Stimulated activated naive CD8-positive, alpha-beta T cell treated with anti-CD3 and anti-CD28 coated beads, Interleukin-15, Interleukin-2, amounts not matched to agents 100 ng/mL and 50 ng/mL, for 24 hours (primary cell): ENCODE results near the gene HYOU1.
A peak's percentile ranks its signal among the peaks of the same experiment; 100 is the strongest.

Experiments
- H3K27ac Mint-ChIP-seq: one replicate; pipeline ENCODE4 v1.8.0; 2021; ENCODE audit warnings: mild to moderate bottlenecking, mixed read lengths
- H3K27me3 Mint-ChIP-seq: one replicate; pipeline ENCODE4 v1.8.0; 2021; ENCODE audit warnings: mixed read lengths
- H3K36me3 Mint-ChIP-seq: one replicate; pipeline ENCODE4 v1.8.0; 2021; ENCODE audit warnings: low read depth, mixed read lengths
- H3K4me1 Mint-ChIP-seq: one replicate; pipeline ENCODE4 v1.8.0; 2021; ENCODE audit warnings: low read depth, mixed read lengths
- H3K4me3 Mint-ChIP-seq: one replicate; pipeline ENCODE4 v1.8.0; 2021; ENCODE audit warnings: mild to moderate bottlenecking, mixed read lengths
- H3K9me3 Mint-ChIP-seq: one replicate; pipeline ENCODE4 v1.8.0; 2021; ENCODE audit warnings: mixed read lengths

Gene HYOU1

DNA sequence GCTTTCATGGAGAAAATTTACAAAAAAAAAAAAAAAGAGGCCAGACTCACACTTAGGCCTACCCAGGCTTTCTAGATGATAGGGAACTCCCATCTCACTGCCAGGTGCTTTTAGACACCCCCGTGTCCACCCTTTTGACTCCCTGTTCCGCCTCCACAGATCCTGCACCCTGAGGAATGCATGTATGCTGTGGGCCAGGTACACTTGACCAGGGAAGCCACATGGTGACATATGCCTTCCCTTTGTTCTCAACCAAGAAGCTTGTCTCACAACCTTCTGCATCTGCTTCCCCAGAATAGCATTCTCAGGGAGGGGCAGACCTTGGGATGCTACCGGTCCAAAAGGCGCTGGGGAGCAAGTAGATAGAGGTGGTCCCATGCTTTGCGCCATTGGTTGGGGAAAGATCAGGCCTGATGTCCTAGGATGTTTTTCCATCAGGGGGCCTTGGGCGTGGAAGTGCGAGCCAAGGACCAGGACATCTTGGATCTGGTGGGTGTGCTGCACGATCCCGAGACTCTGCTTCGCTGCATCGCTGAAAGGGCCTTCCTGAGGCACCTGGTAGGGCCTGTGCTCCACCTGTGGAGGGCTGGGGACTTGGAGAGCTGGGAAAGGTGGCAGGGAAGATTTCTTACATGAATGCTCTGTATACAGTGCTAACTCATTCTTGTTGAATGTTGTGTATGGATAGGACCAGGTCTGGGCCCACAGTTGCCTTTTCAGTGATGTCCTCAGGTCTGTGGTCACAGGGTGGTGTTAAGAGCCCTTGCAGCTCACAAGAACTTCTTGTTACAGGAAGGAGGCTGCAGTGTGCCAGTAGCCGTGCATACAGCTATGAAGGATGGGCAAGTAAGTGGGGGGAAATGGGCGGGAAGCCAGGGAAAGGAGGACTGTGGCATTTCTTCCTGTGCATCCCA lies 35.2 kb upstream of the HYOU1 start:
- Mint-ChIP-seq H3K36me3 (peaks cover 39% of the 10 kb centered on the region), H3K27ac (peak overlapping the region; percentile 60), H3K4me1 (peaks cover 43% of the 10 kb centered on the region), H3K4me3 (peak overlapping the region; percentile 92), H3K9me3 (no peaks in the 10 kb centered on the region), H3K27me3 (no peaks in the 10 kb centered on the region)

DNA sequence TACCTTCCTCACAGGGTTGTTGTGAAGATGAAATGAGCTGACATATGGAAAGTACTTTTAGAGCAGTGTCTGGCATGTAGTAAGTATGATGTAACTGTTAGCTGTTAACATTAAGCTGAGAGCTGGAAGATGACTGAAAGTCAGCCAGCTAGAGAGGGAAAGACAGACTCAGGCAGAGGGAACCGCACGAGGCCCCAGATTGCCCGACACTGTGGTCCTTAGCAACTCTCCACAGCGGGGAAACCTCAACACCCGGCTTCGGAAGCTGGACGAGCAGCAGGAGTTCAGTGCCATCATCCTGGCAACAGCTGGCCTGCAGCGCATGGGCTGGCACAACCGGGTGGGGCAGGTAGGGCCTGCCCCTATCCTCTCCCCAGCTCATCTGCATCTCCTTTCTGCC lies 34.2 kb upstream of the HYOU1 start:
- Mint-ChIP-seq H3K4me1 (peaks cover 47% of the 10 kb centered on the region), H3K27ac (no peak overlapping the region), H3K4me3 (no peak overlapping the region), H3K9me3 (no peaks in the 10 kb centered on the region), H3K27me3 (no peaks in the 10 kb centered on the region), H3K36me3 (peaks cover 30% of the 10 kb centered on the region)

DNA sequence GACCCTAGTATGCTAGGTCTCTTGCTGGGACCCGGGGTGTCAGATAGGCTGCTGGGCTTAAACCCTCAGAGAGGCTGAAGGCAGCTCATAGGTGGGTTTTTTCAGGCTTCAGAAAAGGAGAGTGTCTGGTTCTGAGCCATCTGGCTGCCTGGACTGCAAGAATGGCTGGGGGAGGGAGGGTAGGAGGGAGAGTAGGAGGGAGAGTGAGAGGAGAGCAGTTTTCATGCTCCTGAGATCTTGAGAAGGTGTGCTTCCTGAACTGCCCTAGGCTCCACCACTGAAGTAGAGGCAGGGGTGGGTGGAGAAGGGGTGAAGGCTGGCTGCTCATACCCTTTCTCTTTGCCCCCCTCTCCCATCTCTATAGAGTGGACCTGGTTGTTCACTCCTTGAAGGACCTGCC lies 32.3 kb upstream of the HYOU1 start:
- no peaks in the 10 kb centered on the region for H3K27me3 Mint-ChIP-seq
- H3K36me3 Mint-ChIP-seq, result peaks cover 25% of the 10 kb centered on the region
- no peak overlapping the region for H3K4me3 Mint-ChIP-seq
- H3K4me1 Mint-ChIP-seq, result peaks cover 52% of the 10 kb centered on the region
- H3K27ac Mint-ChIP-seq, result no peak overlapping the region
- H3K9me3 Mint-ChIP-seq, result no peaks in the 10 kb centered on the region

DNA sequence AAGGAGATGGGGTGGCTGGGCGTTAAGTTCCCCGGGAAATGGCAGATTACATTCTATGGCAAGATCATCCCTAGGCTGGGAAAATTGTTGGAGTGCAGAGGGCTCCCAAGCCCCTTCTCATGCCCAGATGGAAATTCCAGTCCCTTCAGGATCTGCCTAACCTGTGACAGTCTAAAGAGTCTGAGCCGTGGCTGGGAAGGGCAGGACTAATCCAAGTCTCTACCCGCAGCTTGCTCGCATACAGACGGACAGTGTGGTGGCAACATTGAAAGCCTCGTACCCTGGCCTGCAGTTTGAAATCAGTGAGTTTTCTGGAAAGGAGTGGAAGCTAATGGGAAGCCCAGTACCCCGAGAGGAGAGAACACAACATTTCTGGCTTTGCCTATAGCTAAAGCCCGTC lies 31.4 kb upstream of the HYOU1 start:
- H3K9me3 Mint-ChIP-seq, result no peaks in the 10 kb centered on the region
- no peak overlapping the region for H3K4me3 Mint-ChIP-seq
- peaks cover 17% of the 10 kb centered on the region for H3K36me3 Mint-ChIP-seq
- H3K27ac Mint-ChIP-seq, result no peak overlapping the region
- peaks cover 48% of the 10 kb centered on the region for H3K4me1 Mint-ChIP-seq
- H3K27me3 Mint-ChIP-seq, result no peaks in the 10 kb centered on the region

DNA sequence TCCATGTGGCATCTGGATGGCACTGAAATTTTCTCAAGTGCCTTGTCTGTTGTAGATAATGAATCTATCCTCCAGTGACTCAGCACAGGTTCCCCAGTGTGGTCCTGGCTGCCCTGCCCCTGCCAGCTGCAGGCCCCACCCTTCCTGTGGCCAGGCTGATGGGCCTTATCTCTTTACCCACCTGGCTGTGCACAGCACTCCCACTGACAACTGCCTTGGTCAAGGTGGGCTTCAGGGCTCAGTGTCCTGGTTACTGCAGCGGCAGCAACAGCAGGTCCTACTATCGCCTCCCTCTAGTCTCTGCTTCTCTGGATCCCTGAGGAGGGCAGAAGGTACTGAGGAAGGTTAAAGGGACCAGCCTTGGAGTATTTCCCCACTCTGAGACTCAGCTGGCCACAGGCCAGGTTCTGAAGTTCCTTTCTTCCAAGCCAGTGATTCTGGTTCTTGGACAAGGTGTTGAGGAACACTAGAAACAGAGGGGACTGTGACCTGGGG lies 30.8 kb upstream of the HYOU1 start:
- peaks cover 42% of the 10 kb centered on the region for H3K4me1 Mint-ChIP-seq
- no peaks in the 10 kb centered on the region for H3K9me3 Mint-ChIP-seq
- peaks cover 13% of the 10 kb centered on the region for H3K36me3 Mint-ChIP-seq
- no peak overlapping the region for H3K27ac Mint-ChIP-seq
- H3K27me3 Mint-ChIP-seq, result no peaks in the 10 kb centered on the region
- no peak overlapping the region for H3K4me3 Mint-ChIP-seq

DNA sequence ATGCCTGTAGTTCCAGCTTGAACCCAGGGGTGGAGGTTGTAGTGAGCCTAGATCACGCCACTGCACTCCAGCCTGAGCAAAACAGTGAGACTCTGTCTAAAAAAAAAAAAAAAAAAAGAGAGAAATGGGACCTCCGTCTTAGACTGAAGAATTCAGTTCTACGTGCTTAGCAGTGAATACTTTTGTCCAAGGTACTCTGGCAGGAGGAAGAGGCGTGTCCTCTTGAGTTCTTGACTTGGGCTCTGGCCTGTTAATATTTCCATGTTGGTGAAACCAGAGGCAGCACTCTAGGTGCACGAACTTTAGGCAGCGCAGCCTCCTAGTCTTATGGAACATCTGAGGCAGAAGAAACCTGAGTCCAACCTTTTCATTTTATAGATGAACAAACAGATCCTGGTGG lies 30.1 kb upstream of the HYOU1 start:
- Mint-ChIP-seq H3K27me3 (no peaks in the 10 kb centered on the region), H3K4me3 (peak overlapping the region; percentile 18), H3K27ac (peak overlapping the region; percentile 9), H3K36me3 (peaks cover 9% of the 10 kb centered on the region), H3K4me1 (peaks cover 35% of the 10 kb centered on the region), H3K9me3 (no peaks in the 10 kb centered on the region)

DNA sequence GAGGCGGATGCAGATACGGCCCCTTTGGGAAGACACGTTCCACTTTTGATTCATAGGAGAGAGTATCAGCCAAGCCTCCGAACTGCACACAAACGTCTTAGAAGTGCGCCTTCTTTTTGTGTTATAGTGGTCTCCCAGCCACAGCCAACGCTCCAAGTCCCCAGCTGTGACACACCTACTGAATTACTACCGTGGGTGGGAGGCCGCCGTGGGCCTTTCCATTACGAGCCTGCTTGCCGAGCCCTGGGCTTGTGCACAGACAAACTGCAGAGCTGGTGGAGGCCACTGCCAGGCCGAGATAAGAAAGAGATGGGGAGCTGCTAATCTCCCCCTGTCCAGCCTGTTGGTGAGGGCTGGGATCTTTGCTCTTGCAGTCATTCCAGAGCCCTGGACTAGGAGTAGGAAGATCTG lies 28.4 kb upstream of the HYOU1 start:
- peak overlapping the region; percentile 98 for H3K4me3 Mint-ChIP-seq
- peaks cover 20% of the 10 kb centered on the region for H3K36me3 Mint-ChIP-seq
- H3K27ac Mint-ChIP-seq, result peak overlapping the region; percentile 96
- H3K9me3 Mint-ChIP-seq, result no peaks in the 10 kb centered on the region
- H3K4me1 Mint-ChIP-seq, result peaks cover 30% of the 10 kb centered on the region
- H3K27me3 Mint-ChIP-seq, result no peaks in the 10 kb centered on the region

DNA sequence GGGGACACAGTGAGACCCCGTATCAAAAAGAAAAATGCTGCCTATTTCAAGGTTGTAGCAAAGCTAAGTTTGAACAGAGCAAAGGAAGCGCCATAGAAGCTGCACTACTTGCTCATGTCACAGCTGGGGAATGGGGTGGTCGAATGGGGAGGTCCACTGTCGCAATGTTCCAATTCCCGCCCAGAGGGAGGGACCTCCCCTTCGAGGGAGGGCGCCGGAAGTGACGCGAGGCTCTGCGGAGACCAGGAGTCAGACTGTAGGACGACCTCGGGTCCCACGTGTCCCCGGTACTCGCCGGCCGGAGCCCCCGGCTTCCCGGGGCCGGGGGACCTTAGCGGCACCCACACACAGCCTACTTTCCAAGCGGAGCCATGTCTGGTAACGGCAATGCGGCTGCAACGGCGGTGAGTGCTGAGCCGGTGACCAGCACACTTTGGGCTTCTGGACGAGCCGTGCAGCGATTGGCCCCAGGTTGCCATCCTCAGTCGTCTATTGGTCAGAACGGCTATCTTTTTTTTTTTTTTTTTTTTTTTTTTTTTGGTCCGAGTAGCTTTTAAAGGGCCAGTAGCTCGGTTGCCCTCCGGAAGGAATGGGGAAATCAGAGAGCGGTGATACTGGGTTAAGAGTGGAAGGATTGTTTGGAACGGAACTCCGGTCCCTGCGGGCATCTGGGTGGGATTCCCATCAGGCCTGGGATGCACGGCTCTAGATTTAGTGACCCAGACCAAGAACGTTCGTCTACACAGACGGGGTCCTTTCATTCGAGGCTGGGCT lies 27.8 kb upstream of the HYOU1 start, which contains the start of gene HMBS:
HMBS (plus strand) TSS at position 219 of the 774 bp plus-strand sequence; CDS start at position 372, 153 bp downstream.
- H3K27me3 Mint-ChIP-seq, result no peaks in the 10 kb centered on the region
- H3K4me3 Mint-ChIP-seq, result peak within 1 kb of the TSS; percentile 98
- H3K4me1 Mint-ChIP-seq, result peaks cover 30% of the 10 kb centered on the region
- H3K36me3 Mint-ChIP-seq, result peaks cover 20% of the 10 kb centered on the region
- H3K27ac Mint-ChIP-seq, result peak within 1 kb of the TSS; percentile 96
- no peaks in the 10 kb centered on the region for H3K9me3 Mint-ChIP-seq

DNA sequence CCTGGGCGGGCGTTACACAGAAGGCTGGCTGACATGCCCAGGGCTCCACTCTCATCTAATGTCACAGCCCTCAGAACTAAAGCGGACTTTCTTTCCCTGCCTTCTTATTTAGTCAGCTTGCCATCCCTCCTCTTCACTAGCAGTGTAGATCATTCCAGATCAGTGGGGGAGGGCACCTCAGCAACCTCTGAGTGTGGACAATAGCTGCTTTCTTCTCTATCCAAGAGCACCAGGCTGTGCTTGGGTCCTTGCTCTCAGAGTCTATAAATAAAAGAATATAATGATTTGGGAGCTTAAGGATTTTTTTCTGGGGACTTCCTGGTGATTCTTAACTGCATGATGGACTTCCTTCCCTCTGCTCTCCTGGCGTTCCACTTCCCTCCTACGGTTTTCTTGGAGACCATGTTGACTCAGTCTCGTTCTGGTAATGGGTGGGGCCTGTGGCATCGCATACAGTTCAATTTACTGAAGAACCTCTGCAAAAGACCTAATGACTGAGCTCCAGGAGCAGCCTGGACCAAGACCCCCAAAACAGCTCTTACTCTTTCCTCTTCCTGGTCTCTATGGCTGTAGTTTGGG lies 24.8 kb upstream of the HYOU1 start:
- Mint-ChIP-seq H3K9me3 (no peaks in the 10 kb centered on the region), H3K27me3 (no peaks in the 10 kb centered on the region), H3K27ac (peak overlapping the region; percentile 43), H3K4me3 (no peak overlapping the region), H3K4me1 (peaks cover 19% of the 10 kb centered on the region), H3K36me3 (peaks cover 44% of the 10 kb centered on the region)

DNA sequence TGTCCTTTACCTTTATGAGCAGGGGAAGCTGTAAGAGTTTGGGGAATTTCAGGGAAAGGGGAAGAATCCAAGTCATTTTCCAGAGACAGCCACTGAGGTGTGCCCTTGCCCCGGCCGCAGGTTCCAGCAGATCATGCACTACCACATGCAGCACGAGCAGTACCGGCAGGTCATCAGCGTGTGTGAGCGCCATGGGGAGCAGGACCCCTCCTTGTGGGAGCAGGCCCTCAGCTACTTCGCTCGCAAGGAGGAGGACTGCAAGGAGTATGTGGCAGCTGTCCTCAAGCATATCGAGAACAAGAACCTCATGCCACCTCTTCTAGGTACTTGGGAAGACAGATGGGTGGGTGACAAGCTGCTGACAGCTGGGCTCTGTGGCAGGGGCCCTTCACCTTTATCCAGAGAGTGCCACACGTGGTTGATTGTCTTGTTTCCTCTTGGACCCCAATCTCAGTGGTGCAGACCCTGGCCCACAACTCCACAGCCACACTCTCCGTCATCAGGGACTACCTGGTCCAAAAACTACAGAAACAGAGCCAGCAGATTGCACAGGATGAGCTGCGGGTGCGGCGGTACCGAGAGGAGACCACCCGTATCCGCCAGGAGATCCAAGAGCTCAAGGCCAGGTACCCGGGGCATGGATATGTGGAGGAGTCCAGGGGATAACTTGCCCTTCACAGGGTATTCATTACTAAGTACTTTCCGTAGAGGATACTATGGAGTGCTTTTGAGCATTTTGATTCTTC lies 21.8 kb upstream of the HYOU1 start:
- no peaks in the 10 kb centered on the region for H3K4me1 Mint-ChIP-seq
- H3K36me3 Mint-ChIP-seq, result peaks cover 46% of the 10 kb centered on the region
- H3K9me3 Mint-ChIP-seq, result no peaks in the 10 kb centered on the region
- H3K27me3 Mint-ChIP-seq, result no peaks in the 10 kb centered on the region
- no peak overlapping the region for H3K4me3 Mint-ChIP-seq
- no peak overlapping the region for H3K27ac Mint-ChIP-seq

DNA sequence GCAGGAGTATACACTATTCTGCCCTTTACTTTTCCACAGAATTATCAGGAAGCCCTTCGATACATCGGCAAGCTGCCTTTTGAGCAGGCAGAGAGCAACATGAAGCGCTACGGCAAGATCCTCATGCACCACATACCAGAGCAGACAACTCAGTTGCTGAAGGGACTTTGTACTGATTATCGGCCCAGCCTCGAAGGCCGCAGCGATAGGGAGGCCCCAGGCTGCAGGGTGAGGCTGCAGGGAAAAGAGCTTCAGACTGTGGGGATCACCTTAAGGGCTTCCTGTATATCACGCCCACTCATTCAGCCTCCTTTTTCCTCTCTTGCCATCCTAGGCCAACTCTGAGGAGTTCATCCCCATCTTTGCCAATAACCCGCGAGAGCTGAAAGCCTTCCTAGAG lies 20.8 kb upstream of the HYOU1 start:
- Mint-ChIP-seq H3K36me3 (peaks cover 53% of the 10 kb centered on the region), H3K4me3 (no peak overlapping the region), H3K9me3 (no peaks in the 10 kb centered on the region)

DNA sequence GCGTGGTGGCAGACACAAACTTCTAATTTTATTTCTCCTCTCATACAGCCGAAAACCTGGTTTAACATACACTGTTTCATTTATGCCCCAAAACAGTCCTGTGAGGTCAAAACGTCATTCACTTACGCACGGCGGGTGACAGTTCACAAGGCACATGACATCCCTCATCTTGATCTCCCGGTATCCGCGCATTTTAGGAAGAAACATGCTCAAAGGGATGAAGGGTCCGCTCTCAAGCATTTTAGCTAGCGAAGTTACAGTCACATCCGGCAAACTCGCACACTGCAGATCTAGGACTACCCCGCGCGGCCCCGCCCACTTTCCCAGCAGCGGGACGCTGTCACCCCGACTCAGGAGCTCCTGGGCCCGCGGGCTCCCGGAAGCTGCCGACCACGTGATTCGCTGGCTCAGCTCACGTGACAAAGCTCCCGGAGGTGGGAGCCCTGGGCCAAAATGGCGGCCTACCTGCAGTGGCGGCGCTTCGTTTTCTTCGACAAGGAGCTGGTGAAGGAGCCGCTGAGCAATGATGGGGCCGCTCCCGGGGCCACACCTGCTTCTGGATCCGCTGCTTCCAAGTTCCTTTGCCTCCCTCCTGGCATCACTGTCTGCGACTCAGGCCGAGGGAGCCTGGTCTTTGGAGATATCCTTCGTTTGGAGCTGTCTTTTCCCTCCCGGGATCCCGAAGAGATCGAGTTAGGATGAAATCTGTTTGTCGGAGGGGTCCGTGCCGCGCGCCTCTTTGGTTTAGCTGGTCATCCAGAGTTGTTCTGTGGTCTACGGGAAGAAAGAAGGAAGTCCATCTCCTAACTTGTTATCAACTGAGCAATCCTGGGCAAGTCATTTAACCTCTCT lies 10.6 kb upstream of the HYOU1 start, which contains the start of gene VPS11:
VPS11 (plus strand) TSS at position 448 of the 852 bp plus-strand sequence; CDS start at position 454, 6 bp downstream.
- Mint-ChIP-seq H3K27me3 (no peaks in the 10 kb centered on the region), H3K9me3 (no peaks in the 10 kb centered on the region), H3K27ac (peak within 1 kb of the TSS; percentile 96), H3K4me3 (peak within 1 kb of the TSS; percentile 100), H3K4me1 (peaks cover 48% of the 10 kb centered on the region), H3K36me3 (peaks cover 25% of the 10 kb centered on the region)

More for the DNA sequence above, 20.8 kb upstream of the HYOU1 start:
- Mint-ChIP-seq H3K4me1 (no peaks in the 10 kb centered on the region), H3K27me3 (no peaks in the 10 kb centered on the region), H3K27ac (no peak overlapping the region)

DNA sequence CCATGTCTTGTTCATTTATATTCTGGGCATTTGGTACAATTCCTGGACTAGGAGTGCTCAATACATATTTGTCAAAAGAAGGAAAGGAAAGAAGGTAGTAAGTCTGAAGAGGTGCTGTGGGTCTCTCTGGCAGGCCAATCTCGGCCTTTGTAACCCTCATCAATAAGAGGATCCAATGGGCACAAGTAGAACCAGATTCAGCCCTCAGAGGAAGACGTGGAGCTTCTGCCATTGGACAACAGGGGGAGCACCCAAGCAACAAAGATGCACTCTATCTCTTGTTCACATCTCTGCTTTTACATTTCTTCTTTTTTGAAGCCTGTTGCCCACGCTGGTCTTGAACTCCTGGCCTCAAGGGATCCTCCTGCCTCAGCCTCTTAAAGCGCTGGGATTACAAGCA lies 8.4 kb upstream of the HYOU1 start:
- H3K36me3 Mint-ChIP-seq, result peaks cover 10% of the 10 kb centered on the region
- no peaks in the 10 kb centered on the region for H3K9me3 Mint-ChIP-seq
- no peaks in the 10 kb centered on the region for H3K27me3 Mint-ChIP-seq
- peak overlapping the region; percentile 57 for H3K27ac Mint-ChIP-seq
- peaks cover 48% of the 10 kb centered on the region for H3K4me1 Mint-ChIP-seq
- H3K4me3 Mint-ChIP-seq, result peak overlapping the region; percentile 22
